Measurements from ENCODE around the gene C5orf52. TPM values are rescaled to one million over a fixed set of nuclear protein-coding genes. Genes with fewer than 3 reads are reported as not detected.

Gene C5orf52
- total and polyA plus RNA-seq, 2 donors (not counting 3 experiments of a cell fraction or from before 2014, with no cell fraction given), result not detected

GRCh38 chr5:157719245-157719644 lies 47.9 kb downstream of the C5orf52 start:
- FAIRE-seq (no peak), DNase-seq (ENCODE audit: low read depth, low spot score) (no peak)
- Histone ChIP-seq H3K36me3 (ENCODE audit: control insufficient read depth in 2 of 2, extremely low read depth in 1 of 2, insufficient read depth in 2 of 2, low read length in 2 of 2) (no peaks in the 10 kb centered on the region), H2AFZ (ENCODE audit: low read depth, low read length) (no peak overlapping the region), H3K27ac (ENCODE audit: insufficient read depth, low read depth, low read length) (no peak overlapping the region), H3K4me2 (ENCODE audit: insufficient read depth, low read length) (no peak overlapping the region), H4K20me1 (replicated peaks; ENCODE audit: control insufficient read depth, extremely low read depth, insufficient read depth, low read length) (no peaks in the 10 kb centered on the region), H3K9me1 (replicated peaks; ENCODE audit: control insufficient read depth, extremely low read depth, insufficient read depth, low read length) (no peaks in the 10 kb centered on the region), H3K27me3 (ENCODE audit: control insufficient read depth in 2 of 2, insufficient read depth in 2 of 2, low read length in 2 of 2) (no peaks in the 10 kb centered on the region), H3K4me3 (replicated peaks in 1 of 3; ENCODE audit: insufficient read depth in 1 of 3, low read depth in 1 of 3, low read length in 3 of 3) (no peak overlapping the region), H3K4me1 (ENCODE audit: control insufficient read depth, extremely low read depth, insufficient read depth, low read length) (no peaks in the 10 kb centered on the region), H3K9me3 (replicated peaks; ENCODE audit: control insufficient read depth, insufficient read depth, low read length) (no peaks in the 10 kb centered on the region), H3K9ac (replicated peaks; ENCODE audit: extremely low read depth, insufficient read depth, low read length) (no peak overlapping the region), H3K79me2 (ENCODE audit: control insufficient read depth, insufficient read depth, low read length) (no peaks in the 10 kb centered on the region)
- no TSS peak for BruUV-seq (replicated peaks)
- TF ChIP-seq FOS (IDR thresholded peaks at IDR 0.05; ENCODE audit: borderline replicate concordance, insufficient read depth, low read length) (no peak), POLR2AphosphoS5 (IDR thresholded peaks at IDR 0.05; ENCODE audit: insufficient read depth, low read depth, low read length) (no peak), EZH2 (IDR thresholded peaks at IDR 0.05; ENCODE audit: borderline replicate concordance, low read depth, low read length, severe bottlenecking) (no peak), JUN (IDR thresholded peaks at IDR 0.05; ENCODE audit: borderline replicate concordance, insufficient read depth, insufficient read length, low read depth) (no peak), MYC (IDR thresholded peaks at IDR 0.05; ENCODE audit: low read depth, low read length) (no peak), GATA2 (IDR thresholded peaks at IDR 0.05; ENCODE audit: insufficient read depth, insufficient read length, low read depth, low read length) (no peak), POLR2A (IDR thresholded peaks at IDR 0.05; ENCODE audit: low read depth, low read length) (no peak)
- TF ChIP-seq, protein P1, sequence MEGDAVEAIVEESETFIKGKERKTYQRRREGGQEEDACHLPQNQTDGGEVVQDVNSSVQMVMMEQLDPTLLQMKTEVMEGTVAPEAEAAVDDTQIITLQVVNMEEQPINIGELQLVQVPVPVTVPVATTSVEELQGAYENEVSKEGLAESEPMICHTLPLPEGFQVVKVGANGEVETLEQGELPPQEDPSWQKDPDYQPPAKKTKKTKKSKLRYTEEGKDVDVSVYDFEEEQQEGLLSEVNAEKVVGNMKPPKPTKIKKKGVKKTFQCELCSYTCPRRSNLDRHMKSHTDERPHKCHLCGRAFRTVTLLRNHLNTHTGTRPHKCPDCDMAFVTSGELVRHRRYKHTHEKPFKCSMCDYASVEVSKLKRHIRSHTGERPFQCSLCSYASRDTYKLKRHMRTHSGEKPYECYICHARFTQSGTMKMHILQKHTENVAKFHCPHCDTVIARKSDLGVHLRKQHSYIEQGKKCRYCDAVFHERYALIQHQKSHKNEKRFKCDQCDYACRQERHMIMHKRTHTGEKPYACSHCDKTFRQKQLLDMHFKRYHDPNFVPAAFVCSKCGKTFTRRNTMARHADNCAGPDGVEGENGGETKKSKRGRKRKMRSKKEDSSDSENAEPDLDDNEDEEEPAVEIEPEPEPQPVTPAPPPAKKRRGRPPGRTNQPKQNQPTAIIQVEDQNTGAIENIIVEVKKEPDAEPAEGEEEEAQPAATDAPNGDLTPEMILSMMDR (IDR thresholded peaks at IDR 0.05; ENCODE audit: extremely low read depth in 1 of 2, insufficient read depth in 1 of 2, low read depth in 1 of 2, low read length in 2 of 2), result no peak
- TF ChIP-seq, protein P2, sequence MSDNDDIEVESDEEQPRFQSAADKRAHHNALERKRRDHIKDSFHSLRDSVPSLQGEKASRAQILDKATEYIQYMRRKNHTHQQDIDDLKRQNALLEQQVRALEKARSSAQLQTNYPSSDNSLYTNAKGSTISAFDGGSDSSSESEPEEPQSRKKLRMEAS (IDR thresholded peaks at IDR 0.05; ENCODE audit: insufficient read depth, insufficient read length), result no peak
- POLR2A ChIA-PET, result interaction anchor here (0.7 kb wide), 1 partner anchor 238 kb away, joined by 7 read pairs; no protein-coding TSS in a partner anchor
- CTCF ChIA-PET, result interaction anchor here (0.6 to 6.4 kb wide), 24 partner anchors 9 to 979 kb away, joined by 3 to 69 read pairs (median 6); partner anchors contain the start of gene LSM11
- dilution Hi-C loops (cut with MboI; ENCODE audit: extremely low pct_ligation_motif_present, low sequenced_read_pairs) (no loop called here), intact Hi-C loops (cut with micrococcal nuclease) (loop anchor here (5.0 kb wide), 1 partner anchor 142 kb away; the partner anchor contains the start of gene ADAM19)
